Stimulated activated CD8-positive, alpha-beta memory T cell treated with anti-CD3 and anti-CD28 coated beads, Interleukin-15, amount 100 ng/mL, for 48 hours (primary cell): ENCODE results near the gene BCKDHA.
"Not testable (repeated sequence)": the region's sequence is repeated elsewhere in the genome, so short reads cannot be mapped to it uniquely, and the experiment has no call there.

Experiments
- DNase-seq, 2 donors: peaks; one replicate each; pipeline ENCODE4 v3.0.0-alpha.2; 2020; ENCODE audit warnings: low read depth in 2 of 2

The BCKDHA gene

DNA sequence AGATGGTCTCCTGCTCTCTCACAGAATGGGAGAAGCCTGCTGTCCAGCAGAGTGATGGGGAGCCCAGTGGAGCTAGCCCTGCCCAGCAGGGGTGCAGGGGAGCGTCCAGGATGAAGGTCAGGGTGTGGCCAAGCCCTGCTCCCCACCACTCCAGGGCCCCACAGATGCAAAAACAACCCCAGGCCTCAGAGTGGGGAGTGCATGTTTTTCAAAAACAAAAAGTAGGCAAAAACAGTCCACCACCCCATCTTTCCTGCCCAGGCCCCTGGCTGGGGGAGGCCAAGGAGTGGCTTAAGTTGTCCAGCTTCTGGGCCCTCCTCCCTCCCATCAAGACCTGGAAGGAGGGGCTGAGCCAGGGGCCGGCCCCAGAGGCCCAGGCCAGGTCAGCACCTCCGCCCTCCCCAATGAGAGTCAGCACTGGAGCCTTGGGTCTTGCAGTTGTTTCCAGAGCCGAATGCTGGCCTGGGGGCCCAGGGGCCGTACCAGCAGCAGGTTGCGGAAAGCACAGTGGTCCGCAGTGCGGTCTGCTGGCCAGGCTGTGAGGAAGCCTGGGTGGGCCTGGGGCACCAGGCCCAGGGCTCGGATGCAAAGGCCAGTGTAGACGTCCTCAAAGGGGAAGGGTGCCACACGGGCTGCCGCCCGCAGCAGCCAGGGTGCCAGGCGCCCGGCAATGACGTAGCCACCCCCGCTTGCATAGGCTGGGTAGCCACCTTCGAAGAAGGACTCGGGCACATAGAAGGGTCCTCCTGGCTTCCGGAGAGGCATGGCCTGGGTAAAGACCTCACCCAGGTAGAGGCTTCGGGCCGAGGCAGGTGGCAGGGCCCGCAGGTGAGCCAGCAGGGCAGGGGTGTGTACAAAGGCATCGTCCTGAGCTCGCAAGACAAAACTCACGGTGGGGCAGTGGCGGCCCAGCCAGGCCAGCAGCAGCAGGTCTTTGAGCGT is 27.8 kb downstream of the BCKDHA start:
- DNase-seq = no peak

DNA sequence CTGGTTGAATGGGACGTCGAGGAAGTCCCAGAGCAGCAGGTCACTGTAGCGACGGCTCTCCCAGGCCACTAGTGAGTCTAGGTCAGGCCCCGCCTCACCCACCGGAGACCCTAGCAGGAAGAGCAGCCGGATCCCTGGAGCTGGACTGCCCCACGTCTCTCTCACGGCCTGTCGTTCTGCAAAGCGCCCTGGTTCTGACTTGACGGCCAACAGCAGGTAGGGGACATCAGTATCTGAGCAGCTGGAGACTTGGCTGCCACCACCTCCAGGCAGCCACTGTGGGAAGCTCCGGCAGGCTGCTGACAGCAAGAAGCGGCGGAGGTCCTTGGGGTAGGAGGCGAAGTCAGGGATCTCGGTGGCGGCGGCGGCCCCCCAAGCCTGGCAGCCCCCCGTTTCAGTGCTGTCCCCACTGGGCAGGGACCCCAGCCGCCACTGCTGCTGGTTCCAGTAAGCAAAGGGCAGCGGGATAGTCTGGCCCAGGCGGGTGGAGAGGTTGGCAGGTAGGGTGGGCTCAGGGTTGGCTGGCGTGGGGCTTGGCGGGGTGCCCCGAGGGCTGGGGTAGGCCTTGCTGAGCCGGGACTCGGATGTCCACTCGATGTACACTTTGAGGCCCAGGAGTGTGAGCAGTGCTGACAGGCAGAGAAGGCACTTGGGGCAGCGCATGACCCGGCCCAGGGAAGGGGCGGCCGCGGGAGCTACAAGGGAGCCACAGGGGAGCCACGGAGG is 28.7 kb downstream of the BCKDHA start:
- DNase-seq = no peak

DNA sequence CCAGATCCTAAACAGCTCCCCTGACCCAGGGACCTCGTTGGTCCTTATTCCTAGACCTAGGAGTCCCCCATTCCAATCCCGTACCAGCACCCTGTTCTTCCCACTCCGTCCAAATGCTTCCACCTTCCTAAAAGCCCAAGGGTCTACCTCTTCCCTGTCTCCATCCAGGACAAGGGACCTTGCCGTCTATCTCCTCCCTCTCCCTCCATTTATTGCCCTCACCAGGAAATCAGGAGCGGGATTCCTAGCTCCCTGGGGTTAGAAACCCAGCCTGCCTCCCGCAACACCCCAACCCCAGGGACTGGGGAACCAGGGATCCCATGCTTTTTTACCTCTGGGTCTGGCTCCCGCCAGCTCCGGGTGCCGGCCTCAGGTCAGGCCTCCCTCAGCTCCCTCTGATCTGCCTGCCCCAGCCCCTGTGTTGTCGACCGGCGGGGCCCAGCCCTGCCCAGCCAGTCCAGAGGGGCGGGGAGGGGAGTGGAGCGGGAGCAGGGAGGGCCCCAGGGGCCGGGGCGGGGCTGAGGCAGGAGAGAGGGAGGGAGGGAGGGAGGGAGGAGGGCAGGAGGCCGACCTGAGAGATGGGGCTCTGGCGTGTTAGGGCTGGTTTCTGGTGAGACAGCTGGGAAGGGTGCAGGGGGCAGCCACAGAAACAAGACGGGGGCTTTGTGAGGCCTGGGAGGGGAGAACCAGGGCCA is 29.5 kb downstream of the BCKDHA start, which contains the start of gene B3GNT8:
Gene B3GNT8, minus strand, starts transcription at position 423 of the 695 bp plus-strand sequence. CDS start 596 bp downstream, outside the sequence.
- peak; percentile 38 to 44 for DNase-seq

DNA sequence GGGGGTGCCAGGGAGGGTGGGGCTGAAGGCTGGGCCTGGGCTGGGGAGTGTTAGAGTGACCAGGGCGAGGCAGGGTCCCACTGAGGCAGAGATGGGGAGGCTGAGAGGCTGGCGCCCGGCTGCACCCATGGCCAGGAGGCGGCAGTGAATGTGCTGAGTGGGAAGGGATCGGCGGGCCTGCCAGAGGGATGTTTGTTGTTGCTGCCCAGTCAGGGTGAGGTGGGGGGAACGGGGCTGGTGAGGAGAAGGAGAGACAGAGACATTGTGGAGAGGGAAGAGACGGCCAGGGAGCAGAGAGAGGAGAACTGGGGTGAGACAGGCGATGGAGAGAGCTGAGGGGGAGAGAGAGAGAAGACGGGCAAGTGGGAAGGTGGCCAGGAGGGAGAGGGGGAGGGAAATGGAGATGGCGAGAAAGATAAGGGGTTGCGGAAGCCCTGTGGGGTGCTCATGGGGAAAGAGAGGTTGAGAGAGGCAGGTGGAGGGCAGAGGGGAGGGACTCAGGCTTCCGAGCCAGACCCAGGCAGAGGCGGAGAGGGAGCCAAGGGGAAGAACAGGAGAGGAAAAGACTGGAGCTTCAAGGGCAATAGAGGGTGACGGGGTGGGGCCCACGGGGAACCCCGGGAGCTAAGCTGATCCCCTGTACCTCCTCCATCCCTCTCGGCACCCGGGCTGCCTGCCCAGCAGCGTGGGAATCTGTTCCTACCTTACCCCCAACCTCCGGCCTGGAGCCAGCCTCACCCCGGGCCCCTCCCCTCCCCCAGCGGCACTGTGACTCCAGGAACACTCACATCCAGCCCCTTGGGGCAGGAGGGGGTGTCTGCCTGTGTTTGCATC is 30.2 kb downstream of the BCKDHA start:
- peak in 1 of 2 donors; percentile 18 for DNase-seq

DNA sequence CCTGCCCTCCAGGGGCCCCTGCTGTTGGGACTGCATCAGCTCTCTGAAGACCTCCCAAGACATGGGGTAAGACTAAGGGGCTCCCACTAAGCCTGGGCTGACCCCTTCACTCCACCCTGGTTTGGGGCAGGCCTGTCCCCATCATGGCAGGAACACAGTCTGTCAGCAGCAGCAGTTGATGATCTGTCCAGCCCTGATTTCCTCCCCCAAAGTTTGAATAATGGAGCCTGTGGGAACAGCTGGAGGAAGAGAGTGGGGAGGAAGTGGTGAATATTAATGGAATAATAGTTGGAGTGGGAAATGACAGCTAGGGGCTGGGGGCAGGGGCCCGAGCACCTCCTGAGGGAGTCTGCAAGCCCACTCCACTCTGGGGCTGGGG is 30.9 kb downstream of the BCKDHA start:
- DNase-seq = no peak

DNA sequence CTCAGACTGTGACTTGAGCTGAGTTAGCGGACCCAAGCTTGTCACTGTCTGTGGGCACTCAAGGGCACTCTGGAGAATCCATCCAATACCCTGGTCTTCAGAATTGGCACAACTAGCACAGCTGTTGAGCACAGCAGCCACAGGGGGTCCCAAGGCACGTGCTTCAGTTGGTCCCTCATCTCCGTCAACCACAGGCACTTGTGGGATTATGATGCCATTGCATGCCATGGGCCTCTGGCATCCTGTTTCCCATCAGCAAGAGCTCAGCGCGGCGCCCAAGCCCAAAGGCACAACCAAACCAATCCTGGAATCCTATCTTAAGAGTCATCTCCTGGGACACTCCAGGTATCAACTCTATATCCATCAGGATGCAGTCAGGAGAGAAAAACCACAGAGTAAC is 33.3 kb downstream of the BCKDHA start:
- DNase-seq = no peak

DNA sequence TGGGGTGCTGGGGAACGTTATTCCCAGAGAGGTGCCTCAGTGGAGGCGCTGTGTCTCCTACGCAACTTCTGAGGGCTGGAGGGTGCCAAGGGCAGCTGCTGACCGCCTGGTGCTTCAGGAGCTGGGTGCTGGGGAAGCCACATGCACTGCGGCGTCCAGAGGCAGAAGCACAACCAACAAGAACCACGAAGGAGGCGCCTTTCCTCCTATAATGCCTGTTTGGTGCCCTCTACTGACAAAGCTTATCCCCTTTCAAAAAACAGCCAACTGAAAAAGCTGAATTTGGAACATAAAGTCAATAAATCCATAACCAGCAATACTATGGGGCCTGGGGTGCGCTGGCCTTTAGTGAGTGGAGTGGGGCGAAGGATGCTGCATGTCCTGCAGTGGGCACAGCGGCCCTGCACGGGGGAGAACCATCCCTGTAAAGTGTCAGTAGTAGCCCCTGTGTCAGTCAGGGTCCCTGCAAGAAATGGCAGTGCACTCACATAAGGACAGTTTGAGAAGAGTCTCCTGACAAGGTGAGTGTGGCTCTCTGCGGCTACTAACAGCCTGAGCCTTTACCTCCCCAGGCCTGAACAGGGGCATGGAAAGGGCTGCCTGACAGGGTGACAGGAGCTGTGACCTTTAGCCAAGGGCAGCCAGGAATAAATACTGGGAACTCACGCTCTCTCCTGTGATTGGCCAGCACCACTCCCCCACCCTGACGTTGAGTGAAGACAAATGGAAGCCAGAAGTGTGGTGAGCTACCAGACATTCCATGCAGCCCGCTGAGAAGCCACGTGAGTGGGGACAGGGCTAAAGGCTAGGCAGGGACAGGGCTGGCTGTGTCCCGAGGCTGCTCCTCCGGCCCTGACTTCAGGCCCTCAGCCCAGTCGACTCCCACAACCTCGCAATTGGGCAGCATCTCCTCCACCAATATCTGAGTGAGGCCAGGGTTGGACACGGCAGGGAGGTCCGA is 34.1 kb downstream of the BCKDHA start:
- DNase-seq = no peak

DNA sequence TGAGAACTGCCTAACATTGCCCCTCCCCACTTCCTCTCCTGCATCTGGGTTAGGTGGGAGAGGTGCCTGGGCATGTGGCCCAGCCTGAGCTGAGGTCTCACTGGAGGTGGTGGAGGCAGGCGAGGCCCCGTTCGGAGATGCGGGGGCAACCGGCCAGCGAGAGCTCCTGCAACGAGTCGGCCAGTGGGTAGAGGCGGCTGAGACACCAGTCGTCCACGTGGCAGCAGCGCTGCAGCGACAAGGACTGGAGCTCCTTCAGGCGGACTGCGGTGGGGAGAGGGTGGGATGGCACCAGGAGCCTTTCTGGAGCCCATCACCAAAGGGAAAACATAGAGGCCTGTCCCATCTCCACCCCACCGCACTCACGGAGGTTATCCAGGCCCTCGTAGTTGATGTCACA is 35.6 kb downstream of the BCKDHA start:
- DNase-seq = no peak

DNA sequence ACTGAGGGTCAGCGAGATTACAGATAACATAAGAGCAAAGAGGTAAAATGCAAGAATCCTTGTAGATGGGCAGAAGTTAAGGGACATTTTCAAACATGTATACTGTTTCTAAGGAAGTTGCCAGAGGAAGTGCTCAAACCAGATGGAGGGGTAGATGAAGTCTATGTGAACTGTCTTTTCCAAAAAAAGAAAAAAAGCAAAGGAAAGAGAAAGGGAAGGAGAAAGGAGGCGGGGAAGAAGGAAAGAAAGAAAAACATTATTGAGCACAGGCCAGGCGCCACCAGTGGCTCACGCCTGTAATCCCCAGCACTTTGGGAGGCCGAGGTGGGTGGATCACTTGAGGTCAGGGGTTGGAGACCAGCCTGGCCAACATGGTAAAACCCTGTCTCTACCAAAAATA is 36.8 kb downstream of the BCKDHA start:
- DNase-seq = no peak

DNA sequence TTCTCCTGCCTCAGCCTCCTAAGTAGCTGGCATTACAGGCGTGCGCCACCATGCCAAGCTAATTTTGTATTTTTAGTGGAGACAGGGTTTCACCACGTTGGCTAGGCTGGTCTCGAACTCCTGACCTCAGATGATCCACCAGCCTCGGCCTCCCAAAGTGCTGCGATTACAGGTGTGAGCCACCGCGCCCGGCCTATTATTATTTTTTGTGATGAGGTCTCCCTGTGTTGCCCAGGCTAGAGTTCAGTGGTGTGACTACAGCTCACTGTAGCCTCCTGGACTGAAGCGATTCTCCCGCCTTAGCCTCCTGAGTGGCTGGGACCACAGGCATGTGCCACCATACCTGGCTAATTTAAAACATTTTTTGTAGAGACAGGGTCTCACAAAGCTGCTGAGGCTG is 37.8 kb downstream of the BCKDHA start:
- DNase-seq = not testable (repeated sequence)

DNA sequence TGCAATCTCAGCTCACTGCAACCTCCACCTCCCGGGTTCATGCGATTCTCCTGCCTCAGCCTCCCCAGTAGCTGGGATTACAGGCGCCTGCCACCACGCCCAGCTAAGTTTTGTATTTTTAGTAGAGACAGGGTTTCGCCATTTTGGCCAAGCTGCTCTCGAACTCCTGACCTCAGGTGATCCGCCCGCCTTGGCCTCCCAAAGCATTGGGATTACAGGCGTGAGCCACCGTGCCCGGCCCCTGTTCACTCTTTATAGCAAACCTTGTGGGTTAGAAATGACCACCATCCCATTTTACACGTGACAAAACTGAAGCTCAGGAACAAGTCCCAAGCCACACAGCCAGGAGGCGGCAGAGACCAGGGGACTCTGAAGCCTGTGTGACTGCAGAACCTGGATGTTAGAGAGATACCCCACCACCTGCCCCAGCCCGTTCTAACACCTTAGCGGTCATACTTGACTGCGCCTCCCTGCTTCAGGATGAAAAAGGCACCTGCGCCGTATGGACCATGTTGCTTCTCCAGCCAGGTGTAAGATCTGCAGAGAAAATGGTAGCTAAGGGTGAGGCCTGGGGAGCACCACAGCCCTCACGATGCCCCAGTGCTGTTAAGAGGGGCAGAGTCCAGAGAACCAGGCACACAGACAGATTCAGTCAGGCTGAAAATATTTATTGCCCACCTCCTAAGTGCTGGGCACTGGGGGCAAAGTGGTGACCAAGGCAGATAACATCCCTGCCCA is 38.5 kb downstream of the BCKDHA start:
- DNase-seq = no peak

DNA sequence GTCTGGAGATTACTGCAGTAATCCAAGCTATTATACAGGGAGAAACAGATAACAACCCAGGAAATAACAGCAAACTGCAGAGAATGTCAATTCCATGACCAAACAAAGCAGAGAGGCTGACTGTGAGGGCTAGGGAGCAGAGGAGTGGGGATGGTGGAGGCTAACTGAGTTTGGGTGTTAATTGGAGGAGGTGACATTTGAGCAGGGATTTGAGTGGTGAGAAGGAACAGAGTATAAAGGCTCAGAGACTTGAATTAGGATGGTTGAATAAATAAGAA is 39.0 kb downstream of the BCKDHA start:
- DNase-seq = no peak

DNA sequence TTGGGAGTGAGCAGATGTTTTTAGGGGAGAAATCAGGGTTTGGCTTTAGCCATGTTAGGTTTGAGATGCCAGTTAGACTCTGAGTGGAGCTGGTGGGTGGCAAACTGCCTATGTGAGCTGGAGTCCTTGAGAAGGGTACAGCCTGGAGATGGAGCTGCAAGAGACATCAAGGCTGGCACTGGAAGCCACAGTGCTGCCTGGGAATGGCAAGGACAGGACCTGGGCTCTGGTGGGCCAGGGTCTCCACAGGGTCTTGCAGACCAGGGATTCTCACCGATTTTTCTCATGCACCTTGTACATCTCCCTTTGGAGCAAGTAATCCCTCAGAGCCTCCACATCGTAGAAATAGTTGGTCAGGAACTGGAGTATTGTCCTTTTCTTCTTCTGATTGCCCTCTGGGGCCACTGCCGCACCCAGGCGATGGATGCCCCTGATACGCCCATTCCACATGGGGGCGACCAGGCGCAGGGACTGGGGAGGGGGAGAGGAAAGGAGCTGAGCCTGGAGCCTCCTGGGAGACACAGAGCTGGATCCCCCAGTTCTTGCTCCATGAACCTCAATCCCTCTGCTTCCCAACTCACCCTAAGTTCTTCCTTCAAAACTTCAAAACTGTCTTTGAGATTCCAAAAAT is 40.4 kb downstream of the BCKDHA start:
- DNase-seq = no peak

DNA sequence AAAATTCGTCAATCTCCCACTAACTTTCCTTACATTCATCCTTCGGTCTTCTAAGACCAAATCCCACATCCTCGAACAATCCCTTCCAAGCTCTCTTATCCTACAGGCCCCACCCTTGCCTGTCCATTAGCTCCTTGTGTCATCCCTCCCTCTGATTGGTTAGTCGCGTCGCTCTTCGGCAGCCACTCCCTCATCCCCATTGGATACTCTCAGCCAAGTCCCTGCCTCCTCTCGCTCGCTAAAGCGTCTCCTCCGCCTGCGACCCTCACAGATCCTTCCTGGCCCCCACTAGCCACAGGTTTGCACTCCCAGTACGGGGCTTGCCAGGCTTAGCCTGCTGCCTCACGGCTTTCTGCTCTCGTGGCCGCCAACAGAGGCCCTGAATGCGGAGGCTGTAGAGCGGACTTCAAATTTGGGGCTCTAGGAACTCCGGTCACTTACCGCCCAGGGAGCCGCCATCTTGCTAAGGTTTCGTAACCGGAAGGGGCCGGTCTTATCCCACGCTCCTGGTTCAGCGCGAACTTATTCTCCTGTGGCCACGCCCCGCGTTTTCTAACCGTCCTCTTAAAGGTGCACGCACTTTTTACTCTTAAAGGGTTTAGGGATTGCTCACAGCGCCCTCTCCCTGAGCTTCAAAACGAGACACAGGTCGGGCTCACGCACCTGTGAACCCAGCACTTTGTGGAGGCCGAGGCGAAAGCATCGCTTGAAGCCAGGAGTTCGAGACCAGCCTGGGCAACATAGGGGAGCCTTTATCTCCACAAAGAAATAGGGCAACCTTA is 42.0 kb downstream of the BCKDHA start, which contains the start of gene DMAC2:
Gene DMAC2, minus strand, starts transcription at position 472 of the 782 bp plus-strand sequence. Its CDS starts 13 bp downstream, at position 459.
- peak; percentile 91 for DNase-seq

DNA sequence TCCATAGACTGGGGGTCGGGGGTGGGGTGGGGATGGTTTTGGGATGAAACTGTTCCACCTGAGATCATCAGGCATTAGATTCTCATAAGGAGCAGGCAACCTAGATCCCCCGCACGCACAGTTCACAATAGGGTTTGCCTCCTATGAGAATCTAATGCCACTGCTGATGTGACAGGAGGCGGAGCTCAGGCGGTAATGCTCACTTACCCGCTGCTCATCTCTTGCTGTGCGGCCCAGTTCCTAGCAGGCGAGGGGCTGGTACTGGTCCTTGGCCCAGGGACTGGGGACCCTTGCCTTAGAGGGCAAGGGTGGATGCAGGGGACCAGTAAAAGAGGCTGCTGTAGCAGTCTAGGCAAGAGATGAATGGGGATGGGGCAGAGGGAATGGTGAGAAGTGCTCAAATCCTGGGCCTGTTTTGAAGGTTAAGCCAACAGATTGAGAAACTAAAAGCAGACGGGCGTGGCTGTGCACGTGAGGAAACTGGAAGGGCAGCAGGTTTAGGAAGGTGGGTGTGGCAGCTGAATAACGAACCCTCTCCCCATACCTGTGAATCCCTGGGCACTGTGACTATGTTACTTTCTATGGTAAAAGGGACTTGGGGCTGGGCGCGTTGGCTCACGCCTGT is 43.8 kb downstream of the BCKDHA start:
- DNase-seq = no peak

DNA sequence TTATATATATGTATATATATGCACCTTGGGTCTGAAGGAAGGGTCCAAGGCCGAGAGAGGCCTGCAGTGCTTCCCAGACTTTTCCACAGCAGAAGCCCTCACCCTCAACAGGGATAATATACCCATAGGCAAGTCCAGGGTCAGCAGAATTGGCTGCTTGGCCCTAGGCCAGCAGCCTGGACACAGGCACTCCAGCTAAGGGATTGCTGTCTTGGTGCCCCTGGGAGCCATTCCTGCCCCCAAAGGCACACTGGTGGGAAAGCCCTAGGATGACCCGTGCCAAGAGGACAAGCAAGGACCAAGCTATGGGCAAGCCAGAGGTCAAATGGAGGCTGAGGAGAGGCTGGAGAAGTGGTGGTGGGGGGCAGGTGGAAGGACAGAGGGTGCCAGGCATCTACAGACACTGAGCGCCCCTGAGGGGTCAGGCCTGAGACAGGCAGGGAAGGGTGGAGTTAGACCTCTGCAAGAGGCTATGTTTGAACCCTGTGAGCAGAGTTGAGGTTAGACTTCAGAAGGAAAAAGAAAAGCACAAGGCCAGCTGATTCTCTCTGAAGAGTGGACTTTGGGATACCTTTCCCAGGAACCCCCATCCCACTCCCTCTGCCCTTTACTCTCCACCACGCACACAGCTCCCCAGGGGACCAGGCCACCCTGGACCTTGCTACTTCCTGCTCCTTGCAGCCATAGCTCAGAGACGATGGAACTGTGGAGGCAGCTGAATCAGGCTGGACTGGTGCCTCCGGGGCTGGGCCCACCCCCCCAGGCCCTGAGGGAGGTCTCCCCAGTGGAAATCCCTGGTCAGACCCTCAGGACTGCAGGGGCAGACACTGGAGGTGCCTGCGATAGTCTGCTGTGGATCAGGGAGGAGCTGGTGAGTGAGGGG is 45.1 kb downstream of the BCKDHA start, which contains the start of gene ERICH4:
Gene ERICH4, plus strand, starts transcription at position 684 of the 883 bp plus-strand sequence. Its CDS starts 14 bp downstream, at position 698.
- no peak for DNase-seq
